GM08714 (cell line): ENCODE results near the gene TMEM44.

Source experiments
- H3K4me3 ChIP-seq: fragments of 200-500 bp; sonication (Bioruptor generic); 2 replicates; pipeline ENCODE4 v1.5.1; 2014; ENCODE audit warnings: mild to moderate bottlenecking, low read length, inconsistent platforms
- ZNF274 ChIP-seq: IDR thresholded peaks from 2 replicates; pipeline ENCODE4 v1.6.1; 2012; ENCODE audit warnings: mild to moderate bottlenecking, low read depth, low read length

The TMEM44 gene

DNA sequence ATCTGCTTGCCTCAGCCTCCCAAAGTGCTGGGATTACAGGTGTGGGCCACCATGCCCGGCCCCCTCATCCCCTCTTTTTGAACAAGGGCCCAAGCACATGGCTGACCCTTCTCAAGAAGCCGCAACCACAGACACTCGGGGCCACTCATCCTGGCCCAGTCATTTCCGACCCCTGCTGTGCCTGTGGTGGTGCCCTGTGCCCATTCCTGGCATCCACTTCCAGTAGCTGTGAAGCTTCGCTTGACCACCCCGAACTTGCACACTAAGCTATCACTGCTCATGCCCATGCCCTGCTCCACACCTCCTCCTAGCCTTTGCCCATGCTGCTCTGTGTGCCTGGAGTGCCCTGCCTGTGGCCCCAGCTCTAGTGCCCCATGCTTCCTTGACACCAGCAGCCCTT, 8.3 kb downstream of the TMEM44 start:
- TF ChIP-seq ZNF274, result no peak
- no peak overlapping the region for H3K4me3 ChIP-seq

DNA sequence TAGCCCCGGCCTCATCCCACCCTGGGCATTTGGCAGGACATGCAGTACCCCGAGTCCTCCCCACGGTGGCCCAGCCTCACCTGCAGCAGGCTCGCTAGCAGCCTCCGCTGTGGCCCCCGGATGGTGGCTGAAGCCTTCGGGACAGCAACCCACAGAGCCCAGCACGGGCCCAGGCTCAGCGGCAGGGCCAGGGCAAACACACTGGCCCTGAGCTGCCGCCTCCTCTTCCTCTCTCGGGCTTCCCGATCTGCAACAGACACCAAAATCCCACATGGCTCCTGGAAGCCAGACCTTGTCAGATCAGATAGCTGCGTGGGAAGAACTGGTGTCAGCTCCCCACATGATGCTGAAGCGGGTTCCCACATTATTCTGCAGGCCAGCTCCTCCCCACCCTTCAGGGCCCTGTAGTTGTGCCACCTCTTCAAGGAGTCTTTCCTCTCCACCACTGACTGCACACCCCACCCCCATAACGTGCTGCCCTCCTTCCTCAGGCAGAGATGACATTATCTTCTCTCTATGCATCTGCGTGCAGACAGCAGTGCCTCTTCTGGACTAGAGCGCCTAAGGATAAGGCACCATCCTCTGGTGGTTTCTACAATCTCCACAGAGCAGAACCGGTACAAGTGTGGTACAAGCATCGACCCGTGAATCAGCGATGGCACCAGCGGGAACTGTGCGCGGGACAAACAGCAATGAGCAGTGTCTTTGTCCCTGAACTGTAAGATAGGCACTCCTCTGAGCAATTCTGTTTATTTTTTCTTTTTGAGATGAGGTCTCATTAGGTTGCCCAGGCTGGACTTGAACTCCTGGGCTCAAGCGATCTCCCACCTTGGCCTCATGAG, 9.5 kb downstream of the TMEM44 start:
- no peak overlapping the region for H3K4me3 ChIP-seq
- no peak for TF ChIP-seq ZNF274

DNA sequence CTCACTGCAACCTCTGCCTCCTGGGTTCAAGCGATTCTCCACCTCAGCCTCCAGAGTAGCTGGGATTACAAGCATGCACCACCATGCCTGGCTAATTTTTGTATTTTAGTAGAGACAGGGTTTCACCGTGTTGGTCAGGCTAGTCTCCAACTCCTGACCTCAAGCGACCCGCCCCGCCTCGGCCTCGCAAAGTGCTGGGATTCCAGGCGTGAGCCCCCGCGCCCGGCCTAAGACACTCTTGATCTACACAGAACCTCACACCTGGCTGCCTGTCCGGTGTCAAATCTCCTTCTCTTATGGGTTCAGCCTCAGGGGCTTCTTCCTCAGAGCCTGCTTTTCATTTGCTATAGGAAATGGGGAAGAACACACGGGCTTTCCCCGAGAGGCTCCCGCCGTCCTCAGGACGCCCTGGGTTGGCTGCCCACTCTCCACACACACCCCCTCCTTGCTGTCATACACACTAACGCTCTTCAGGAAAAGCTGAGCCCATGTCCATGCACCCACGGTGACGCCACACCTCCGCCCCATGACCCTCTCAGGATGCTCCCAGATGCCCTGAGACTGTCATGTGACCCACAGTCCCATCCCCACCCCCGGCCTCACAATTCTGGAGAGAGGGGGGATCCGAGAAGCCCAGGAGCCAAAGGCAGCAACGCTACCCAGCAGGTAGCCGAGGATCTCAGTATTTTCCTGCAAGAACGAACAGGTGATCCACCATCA, 10.4 kb downstream of the TMEM44 start:
- no peak for TF ChIP-seq ZNF274
- no peak overlapping the region for H3K4me3 ChIP-seq

DNA sequence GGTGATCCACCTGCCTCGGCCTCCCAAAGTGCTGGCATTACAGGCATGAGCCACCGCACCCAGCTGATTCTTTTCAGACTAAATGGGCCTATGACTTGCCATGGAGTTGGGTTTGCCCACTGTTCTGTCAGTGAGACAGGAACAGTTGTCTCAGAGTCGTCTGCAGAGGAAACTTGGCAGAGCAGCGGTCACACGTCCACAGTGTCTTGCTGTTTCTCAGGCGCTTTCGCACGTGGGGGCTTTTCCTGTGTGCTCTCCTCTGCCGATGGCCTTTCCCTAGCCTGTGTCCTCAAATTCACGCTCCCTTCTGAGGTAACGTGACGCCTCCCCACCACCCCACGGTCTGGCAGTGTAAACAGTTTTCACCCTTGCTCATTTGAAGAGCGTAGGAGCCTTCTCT, 11.3 kb downstream of the TMEM44 start:
- no peak overlapping the region for H3K4me3 ChIP-seq
- no peak for TF ChIP-seq ZNF274

DNA sequence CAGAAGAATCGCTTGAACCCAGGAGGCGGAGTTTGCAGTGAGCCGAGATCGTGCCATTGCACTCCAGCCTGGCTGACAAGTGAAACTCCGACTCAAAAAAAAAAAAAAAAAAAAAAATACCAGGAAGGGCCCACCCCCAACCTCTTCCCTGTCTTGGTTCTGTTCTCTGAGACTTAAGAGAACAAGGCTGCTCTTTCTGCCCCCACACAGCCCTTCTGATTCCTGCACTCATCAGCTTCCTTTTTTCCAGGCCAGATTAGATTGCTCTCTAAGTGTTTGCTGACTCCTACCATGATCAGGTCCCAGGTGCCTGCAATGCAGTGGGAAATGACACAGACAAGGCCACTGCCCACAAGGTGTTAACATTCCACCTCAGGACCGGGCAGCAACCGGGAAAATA, 13.0 kb downstream of the TMEM44 start:
- TF ChIP-seq ZNF274, result no peak
- no peak overlapping the region for H3K4me3 ChIP-seq

DNA sequence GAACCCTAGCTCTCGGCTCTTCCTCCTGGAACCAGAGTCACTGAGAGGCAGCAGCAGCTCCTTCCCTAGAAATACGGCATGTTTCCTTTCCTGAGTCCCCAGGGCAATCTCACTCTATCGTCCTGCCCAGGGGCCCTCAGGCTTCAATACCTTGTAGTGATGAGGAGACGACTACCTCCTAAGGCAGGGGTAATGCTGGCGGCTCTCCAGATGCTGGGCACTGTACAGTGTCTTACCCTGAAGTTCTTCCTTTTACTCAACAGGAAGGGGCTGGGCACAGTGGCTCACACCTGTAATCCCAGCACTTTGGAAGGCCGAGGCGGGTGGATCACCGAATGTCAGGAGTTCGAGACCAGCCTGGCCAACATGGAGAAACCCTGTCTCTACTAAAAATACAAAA, 13.5 kb downstream of the TMEM44 start:
- TF ChIP-seq ZNF274, result no peak

DNA sequence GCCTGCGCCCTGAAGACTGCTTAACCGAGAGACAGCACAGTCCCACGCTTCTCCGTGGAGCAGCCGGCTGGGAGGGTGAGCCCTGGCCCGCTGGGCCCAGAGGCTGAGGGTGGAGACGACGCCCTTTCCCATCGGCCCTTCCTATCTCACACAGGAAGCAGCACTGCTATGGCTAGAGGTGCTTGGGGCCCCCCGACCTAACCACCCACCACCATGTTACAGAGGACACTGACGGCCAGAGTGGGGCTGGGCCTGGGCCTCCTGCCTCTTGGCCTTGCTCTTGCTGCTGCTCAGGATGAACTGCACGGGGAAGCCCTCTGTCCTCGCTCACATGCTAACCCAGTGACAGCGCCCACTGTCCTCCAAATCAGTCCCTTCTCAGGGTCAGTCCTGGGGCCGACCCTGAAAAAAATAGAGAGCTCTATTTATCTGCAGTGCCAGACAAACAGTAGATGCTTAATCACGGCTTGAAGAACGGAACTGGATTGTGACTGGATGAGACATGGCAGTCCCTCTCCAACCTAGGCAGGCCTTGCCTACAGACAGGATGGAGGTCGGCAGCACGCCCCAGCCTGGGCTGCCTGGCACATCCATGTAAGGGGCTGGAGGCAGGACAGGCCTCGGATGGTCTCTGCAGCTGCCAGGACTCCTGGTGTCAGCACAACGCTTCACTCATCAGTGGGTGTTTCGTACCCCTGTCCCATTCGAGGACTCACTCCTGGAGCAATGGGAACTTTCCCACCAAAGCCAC, 14.2 kb downstream of the TMEM44 start:
- no peak for TF ChIP-seq ZNF274
- no peak overlapping the region for H3K4me3 ChIP-seq

More for the DNA sequence above, 13.5 kb downstream of the TMEM44 start:
- H3K4me3 ChIP-seq, result no peak overlapping the region

DNA sequence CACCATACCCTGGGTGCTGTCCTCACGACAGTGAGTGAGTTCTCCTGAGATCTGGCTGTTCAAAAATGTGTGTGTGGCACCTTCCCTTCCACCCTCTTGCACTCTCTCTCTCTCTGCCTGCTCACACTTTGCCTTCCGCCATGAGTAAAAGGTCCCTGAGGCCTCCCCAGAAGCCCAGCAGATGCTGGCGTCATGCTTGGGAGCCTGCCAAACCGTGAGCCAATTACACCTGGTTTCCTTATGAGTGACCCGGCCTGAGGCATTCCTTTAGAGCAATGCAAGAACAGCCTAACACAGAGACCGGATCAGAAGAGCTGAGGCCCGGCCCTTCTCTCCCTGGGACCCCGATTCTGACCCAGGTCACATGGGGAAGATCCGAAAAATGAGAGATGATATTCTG, 15.4 kb downstream of the TMEM44 start:
- no peak overlapping the region for H3K4me3 ChIP-seq
- no peak for TF ChIP-seq ZNF274

DNA sequence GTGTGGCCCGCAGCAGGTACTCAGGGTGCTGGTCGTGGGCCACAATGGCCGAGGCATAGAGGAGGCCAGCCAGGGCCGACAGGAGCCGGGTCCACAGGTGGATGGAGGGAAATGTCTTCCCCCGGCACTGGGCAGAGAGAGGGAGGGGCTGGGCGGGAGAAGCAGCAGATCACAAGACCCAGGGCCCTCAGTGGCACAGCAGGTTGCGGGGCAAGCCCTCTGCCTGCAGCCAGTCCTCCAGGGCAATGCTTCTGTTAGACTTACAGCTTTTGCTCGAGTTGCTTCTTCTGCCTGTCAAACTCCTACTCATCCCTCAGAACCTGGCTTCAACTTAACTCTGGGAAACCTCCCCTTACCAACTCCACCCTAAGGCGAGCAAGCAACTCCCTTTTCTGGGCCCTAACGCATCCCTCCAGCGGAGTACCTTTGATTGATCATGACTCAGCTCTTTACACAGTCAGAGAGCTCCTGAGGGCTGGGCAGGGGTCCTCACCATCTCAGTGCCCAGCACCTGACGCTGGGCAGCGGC, 16.0 kb downstream of the TMEM44 start:
- no peak for TF ChIP-seq ZNF274
- H3K4me3 ChIP-seq, result no peak overlapping the region

DNA sequence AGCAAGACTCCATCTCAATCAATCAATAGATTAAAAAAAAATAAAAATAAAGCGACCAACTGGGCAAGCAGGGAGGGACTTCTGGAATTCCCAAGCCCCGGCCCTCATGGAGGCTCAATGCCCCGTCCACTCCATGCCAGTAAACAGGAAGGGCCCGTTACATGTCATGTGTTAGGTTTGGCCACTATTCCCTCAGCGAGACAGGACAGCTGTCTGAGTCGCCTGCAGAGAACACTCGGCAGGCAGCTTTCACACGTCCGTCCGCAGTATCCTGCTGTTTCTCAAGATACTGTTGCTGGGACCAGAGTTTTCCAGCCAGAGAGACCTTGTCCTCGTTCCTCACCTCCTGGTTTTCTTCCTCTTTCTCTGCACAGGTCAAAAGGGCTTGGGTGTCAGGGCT, 18.0 kb downstream of the TMEM44 start:
- TF ChIP-seq ZNF274, result no peak
- no peak overlapping the region for H3K4me3 ChIP-seq

DNA sequence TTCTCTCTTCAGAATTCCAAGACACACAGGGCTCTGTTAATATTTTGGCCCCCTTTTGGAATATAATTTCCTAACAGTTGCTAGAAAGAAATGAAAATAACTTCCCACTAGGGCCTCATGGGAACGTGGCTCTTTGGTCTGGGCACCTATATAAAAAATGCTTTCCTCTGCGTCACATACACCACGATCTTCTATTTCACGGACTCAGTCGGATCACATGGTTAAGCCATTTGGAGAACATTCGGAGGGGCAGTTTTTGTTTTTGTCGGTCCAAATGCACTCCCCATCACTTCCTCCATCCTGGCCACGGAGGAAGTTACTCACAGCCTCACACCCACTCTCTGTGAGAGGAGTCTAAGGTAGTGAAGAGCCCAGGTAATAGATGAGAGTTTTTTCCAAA, 21.0 kb downstream of the TMEM44 start:
- TF ChIP-seq ZNF274, result no peak
- no peak overlapping the region for H3K4me3 ChIP-seq

DNA sequence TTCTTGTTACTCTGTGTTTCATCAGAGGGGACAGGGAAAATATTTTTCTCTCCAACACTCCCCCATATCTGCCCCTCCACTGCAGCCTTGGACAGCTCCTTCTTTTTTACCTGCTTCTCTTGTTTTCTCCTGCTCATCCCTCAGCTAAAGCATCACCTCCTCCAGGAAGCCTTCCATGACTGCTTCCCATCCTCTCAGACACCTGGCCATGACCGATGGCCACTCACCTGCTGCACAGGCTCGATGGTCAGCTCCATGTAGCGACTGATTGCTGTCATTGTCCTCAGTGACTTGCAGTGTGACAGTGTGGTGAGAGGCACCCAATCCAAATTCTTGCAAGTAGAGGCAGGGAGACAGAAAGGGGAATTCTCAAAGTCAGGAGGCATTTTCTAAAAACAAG, 22.5 kb downstream of the TMEM44 start:
- TF ChIP-seq ZNF274, result no peak
- no peak overlapping the region for H3K4me3 ChIP-seq

DNA sequence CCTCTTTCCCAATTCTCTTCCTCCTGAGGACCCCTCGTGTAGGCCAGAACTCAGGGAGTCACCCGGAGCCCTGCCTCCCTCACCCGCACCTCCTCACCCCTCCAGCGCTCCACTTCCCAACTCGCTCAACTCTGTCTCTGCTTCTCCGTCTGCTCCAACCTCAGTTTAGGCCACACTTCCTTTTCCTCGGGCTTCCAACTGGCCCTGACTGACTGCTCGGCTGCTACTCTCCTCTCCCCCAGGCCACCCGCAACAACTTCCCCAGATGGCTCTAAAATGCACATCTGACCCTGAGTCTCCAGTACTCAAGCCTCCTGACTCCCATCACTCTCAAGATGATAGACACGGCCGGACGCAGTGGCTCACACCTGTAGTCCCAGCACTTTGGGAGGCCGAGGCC, 23.6 kb downstream of the TMEM44 start:
- no peak for TF ChIP-seq ZNF274
- H3K4me3 ChIP-seq, result no peak overlapping the region

DNA sequence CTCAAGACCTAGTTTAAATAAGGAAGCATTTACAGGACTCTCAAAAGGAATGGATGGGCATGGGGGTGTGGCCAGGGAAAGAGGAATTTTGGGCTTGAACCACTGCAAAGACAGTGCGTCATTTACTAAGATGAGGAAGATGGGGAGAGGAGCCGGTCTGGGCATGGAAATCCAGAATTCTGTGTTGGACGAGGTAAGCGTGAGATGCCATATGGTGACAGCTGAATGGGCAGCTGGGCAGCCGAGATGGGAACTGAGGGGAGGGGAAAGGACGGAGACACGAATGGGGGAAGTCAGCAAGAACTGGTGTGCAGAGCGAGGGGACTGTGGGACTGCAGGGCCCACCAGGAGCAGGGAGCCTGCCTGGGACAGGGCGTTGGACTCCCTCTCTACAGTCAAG, 24.2 kb downstream of the TMEM44 start:
- H3K4me3 ChIP-seq, result no peak overlapping the region
- TF ChIP-seq ZNF274, result no peak

DNA sequence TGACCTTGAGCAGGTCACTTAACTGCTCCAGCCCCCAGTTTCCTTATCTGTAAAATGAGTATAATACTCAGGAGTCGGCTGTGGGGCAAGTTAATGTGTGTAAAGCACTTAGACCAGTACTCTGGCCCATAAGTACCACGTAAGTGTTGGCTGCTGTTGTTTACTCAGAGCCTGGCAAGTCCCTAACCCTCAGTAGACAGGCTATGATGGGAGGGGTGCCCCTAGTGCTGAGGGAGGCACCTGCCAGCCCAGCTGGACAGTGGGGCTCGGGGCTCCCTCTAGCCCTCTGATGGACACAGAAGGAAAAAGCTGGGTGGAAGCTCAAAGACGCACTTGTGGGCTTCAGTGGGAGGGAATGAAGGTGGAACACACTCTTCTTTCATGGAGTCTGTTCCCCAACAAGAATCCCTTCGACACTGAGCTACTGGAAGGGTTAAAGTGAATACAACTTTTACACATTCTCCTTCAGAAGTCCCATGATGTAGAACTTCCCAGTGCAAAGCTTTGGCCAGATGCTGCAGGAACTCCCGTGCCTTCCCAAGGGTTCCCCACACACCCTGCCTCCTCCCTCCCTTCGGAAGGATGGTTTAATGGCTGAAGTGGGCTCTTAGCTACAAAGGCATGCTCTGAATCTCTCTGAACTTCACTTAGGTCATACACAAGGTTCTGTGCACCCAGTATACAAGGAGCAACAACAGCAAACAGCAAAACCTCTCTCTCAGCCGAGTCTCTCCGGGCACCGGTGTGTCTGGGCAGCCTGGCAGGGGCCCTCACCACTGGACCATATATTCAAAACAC, 25.4 kb downstream of the TMEM44 start:
- no peak overlapping the region for H3K4me3 ChIP-seq
- no peak for TF ChIP-seq ZNF274
